CD4-positive, CD25-positive, alpha-beta regulatory T cell (primary cell): ENCODE results near the gene CREBBP. TPM values are rescaled to one million over a fixed set of nuclear protein-coding genes. Genes with fewer than 3 reads are reported as not detected.

Experiments used
- ATAC-seq, 2 donors: fragments of 150-1000 bp; cut with Tn5 transposase; one replicate each; pipeline ENCODE4 v1.10.0; 2021; ENCODE audit warnings: low read depth in 2 of 2, moderate number of reproducible peaks in 2 of 2, moderate library complexity in 1 of 2
- DNase-seq, 3 donors: peaks; one replicate each; pipeline versions ENCODE4 v3.0.0 to v3.0.0-alpha.2; 2012 to 2022; ENCODE audit warnings: mixed read lengths in 1 of 3
- H3K27ac ChIP-seq: one replicate; pipeline ENCODE4 v1.7.0; 2013; ENCODE audit warnings: mild to moderate bottlenecking, low read length; ENCODE audit not compliant: insufficient read depth, poor library complexity, severe bottlenecking
- H3K27me3 ChIP-seq: one replicate; pipeline ENCODE4 v1.7.0; 2013; ENCODE audit warnings: low read length; ENCODE audit not compliant: control insufficient read depth, insufficient read depth
- H3K36me3 ChIP-seq: one replicate; pipeline ENCODE4 v1.7.0; 2013; ENCODE audit warnings: mild to moderate bottlenecking, low read length, moderate library complexity; ENCODE audit not compliant: control insufficient read depth, insufficient read depth
- H3K4me1 ChIP-seq: 2 replicates; pipeline ENCODE4 v1.7.0; 2013; ENCODE audit warnings: mild to moderate bottlenecking, low read length; ENCODE audit not compliant: insufficient read depth, control insufficient read depth, poor library complexity, severe bottlenecking
- H3K4me3 ChIP-seq: one replicate; pipeline ENCODE4 v1.7.0; 2013; ENCODE audit warnings: low read depth, mild to moderate bottlenecking, low read length, moderate library complexity
- H3K9me3 ChIP-seq, 2 experiments: 1 replicate in 1 of 2; 2 replicates in 1 of 2; pipeline ENCODE4 v1.7.0; 2013; ENCODE audit warnings: low read length in 2 of 2, mild to moderate bottlenecking in 1 of 2, moderate library complexity in 1 of 2; ENCODE audit not compliant: control insufficient read depth in 2 of 2
- H3K27ac Mint-ChIP-seq, 3 donors: one replicate each; pipeline ENCODE4 v1.8.0; 2020 to 2022; ENCODE audit warnings: mild to moderate bottlenecking in 3 of 3, mixed read lengths in 3 of 3, moderate library complexity in 2 of 3
- H3K27me3 Mint-ChIP-seq: one replicate; pipeline ENCODE4 v1.8.0; 2022; ENCODE audit warnings: mild to moderate bottlenecking, mixed read lengths
- H3K36me3 Mint-ChIP-seq: one replicate; pipeline ENCODE4 v1.8.0; 2020; ENCODE audit warnings: mixed read lengths
- H3K4me1 Mint-ChIP-seq, 4 donors: one replicate each; pipeline ENCODE4 v1.8.0; 2020 to 2022; ENCODE audit warnings: mixed read lengths in 4 of 4, mild to moderate bottlenecking in 1 of 4
- H3K4me3 Mint-ChIP-seq, 4 donors: one replicate each; pipeline ENCODE4 v1.8.0; 2020 to 2022; ENCODE audit warnings: mild to moderate bottlenecking in 4 of 4, mixed read lengths in 4 of 4, moderate library complexity in 3 of 4
- H3K9me3 Mint-ChIP-seq, 7 donors: one replicate each; pipeline ENCODE4 v1.8.0; 2020 to 2022; ENCODE audit warnings: mixed read lengths in 7 of 7, mild to moderate bottlenecking in 3 of 7, moderate library complexity in 2 of 7
- polyA plus RNA-seq, 4 donors: library from polyadenylated mRNA; unstranded; fragments of 300-500 nt; fragmentation: Illumina TruSeq; gene quantifications; one replicate each; pipeline ENCODE4 v1.2.3, GENCODE V29; 2021
- total RNA-seq: library from RNA; stranded (reverse); gene quantifications from one replicate; pipeline ENCODE4 v1.2.3, GENCODE V29; 2022

Gene CREBBP
- total and polyA plus RNA-seq, 5 donors from 2014 or later, result 3.3 to 192 (median 4.1) TPM

GRCh38 chr16:3819746-3820724, 60.5 kb downstream of the CREBBP start:
- peak overlapping the region in 2 of 3 donors; percentile 20 to 33 for H3K27ac Mint-ChIP-seq
- DNase-seq, result no peak
- H3K27ac ChIP-seq, result no peak overlapping the region
- no peaks in the 10 kb centered on the region for H3K27me3 Mint-ChIP-seq
- H3K36me3 ChIP-seq, result peaks cover 2% of the 10 kb centered on the region
- peaks cover 14% of the 10 kb centered on the region for H3K36me3 Mint-ChIP-seq
- H3K4me3 ChIP-seq, result peak overlapping the region; percentile 14
- peak overlapping the region in 3 of 4 donors; percentile 43 to 76 (median 58) for H3K4me3 Mint-ChIP-seq
- H3K27me3 ChIP-seq, result no peaks in the 10 kb centered on the region
- H3K4me1 ChIP-seq, result peaks cover 78% of the 10 kb centered on the region
- no peaks in the 10 kb centered on the region for H3K9me3 ChIP-seq
- H3K9me3 Mint-ChIP-seq, result no peaks in the 10 kb centered on the region
- no peak for ATAC-seq
- peaks cover 46 to 94% (median 68%) of the 10 kb centered on the region in 4 donors for H3K4me1 Mint-ChIP-seq

DNA sequence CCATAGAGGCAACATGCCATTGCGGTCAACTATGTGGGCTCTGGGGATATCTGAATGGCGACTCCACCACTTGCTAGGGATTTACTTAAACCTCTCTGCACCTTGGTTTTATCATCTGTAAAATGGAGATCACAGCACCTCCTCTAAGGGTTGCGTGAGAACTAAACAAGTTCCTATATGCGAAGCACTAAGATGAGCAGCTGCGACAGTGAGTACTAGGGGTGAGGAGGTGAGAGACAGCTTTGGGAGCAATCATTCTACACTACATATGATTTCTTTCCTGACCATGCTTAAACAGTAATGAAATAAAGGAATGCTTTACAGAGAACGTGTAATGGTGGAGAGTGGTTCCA, 61.4 kb downstream of the CREBBP start:
- no peaks in the 10 kb centered on the region for H3K9me3 ChIP-seq
- H3K9me3 Mint-ChIP-seq, result no peaks in the 10 kb centered on the region
- H3K27me3 ChIP-seq, result no peaks in the 10 kb centered on the region
- peaks cover 37 to 94% (median 63%) of the 10 kb centered on the region in 4 donors for H3K4me1 Mint-ChIP-seq
- peak overlapping the region; percentile 14 for H3K4me3 ChIP-seq
- H3K27me3 Mint-ChIP-seq, result no peaks in the 10 kb centered on the region
- H3K27ac ChIP-seq, result no peak overlapping the region
- DNase-seq (no peak), ATAC-seq (no peak)
- H3K36me3 Mint-ChIP-seq, result peaks cover 14% of the 10 kb centered on the region
- H3K4me3 Mint-ChIP-seq, result peak overlapping the region in 2 of 4 donors; percentile 8 to 41
- peaks cover 2% of the 10 kb centered on the region for H3K36me3 ChIP-seq
- peaks cover 70% of the 10 kb centered on the region for H3K4me1 ChIP-seq
- no peak overlapping the region for H3K27ac Mint-ChIP-seq

- peaks cover 4% of the 10 kb centered on the region for H3K36me3 ChIP-seq
- Mint-ChIP-seq H3K4me3 (peak overlapping the region in 2 of 4 donors; percentile 34 to 57), H3K9me3 (no peaks in the 10 kb centered on the region), H3K36me3 (peaks cover 3% of the 10 kb centered on the region), H3K4me1 (peaks cover 38 to 89% (median 54%) of the 10 kb centered on the region in 4 donors), H3K27me3 (no peaks in the 10 kb centered on the region), H3K27ac (peak overlapping the region in 2 of 3 donors; percentile 33 to 50)
- no peaks in the 10 kb centered on the region for H3K27me3 ChIP-seq
- no peak for DNase-seq
- no peak overlapping the region for H3K27ac ChIP-seq
- no peaks in the 10 kb centered on the region for H3K9me3 ChIP-seq
- peaks cover 48% of the 10 kb centered on the region for H3K4me1 ChIP-seq
- no peak for ATAC-seq
- no peak overlapping the region for H3K4me3 ChIP-seq
Observed at GRCh38 chr16:3816326-3816725, 64.2 kb downstream of the CREBBP start.

DNA sequence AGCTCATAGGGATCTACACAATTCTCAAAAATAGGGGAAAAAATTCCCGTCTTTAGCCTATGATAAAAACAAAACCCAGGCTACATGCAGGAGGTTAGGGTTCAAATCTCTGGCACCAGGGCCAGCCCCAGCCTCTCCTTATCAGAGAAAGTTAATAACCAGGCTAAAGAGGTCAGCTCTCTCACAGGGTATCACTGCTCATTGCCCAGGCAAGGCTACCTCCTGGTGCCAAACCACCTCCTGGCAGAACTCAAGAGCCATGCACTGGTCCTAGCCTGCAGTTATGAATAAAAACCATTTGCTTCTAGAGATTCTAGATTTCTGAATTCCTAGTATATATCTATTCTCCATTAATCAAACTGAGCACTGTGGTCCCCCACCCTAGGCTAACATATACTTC, 65.8 kb downstream of the CREBBP start:
- peaks cover 30 to 89% (median 62%) of the 10 kb centered on the region in 4 donors for H3K4me1 Mint-ChIP-seq
- no peak overlapping the region for H3K27ac Mint-ChIP-seq
- Histone ChIP-seq H3K36me3 (peaks cover 13% of the 10 kb centered on the region), H3K4me1 (peaks cover 40% of the 10 kb centered on the region), H3K9me3 (no peaks in the 10 kb centered on the region), H3K27me3 (no peaks in the 10 kb centered on the region), H3K27ac (no peak overlapping the region), H3K4me3 (no peak overlapping the region)
- no peak overlapping the region for H3K4me3 Mint-ChIP-seq
- H3K27me3 Mint-ChIP-seq, result no peaks in the 10 kb centered on the region
- H3K9me3 Mint-ChIP-seq, result no peaks in the 10 kb centered on the region
- ATAC-seq (no peak), DNase-seq (no peak)
- H3K36me3 Mint-ChIP-seq, result peaks cover 14% of the 10 kb centered on the region

DNA sequence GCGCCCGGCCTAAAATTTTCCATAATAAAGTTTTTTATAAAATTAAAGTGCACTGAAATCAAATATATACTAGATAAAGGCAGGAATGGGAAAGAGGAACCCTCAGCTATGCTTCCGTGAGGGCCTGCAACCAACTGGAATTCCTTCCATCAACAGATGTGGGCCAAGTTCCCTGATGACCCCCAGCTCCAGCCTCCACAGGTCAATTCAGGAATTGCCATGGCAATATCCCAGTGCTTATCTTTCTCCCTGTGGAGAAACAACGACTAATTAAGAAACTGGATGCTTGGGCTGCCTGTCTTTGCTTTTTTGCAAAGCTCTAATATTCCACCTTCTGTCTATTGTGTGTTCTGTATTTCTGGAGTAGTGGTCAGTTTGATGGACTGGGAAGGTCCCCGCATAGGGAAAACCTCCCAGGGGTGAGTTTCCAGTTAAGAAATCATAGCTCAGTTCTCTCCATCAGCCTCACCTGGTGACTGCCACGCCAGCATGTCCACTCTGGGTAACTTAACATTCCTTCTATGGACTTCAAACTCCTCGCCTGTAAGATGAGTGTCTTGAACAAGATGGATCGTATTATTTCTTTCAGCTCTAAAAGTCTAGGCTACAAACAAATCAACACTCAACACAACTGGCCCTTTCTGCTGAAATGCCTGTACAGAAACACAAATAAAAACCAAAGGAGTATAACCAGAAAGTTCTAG, 67.9 kb downstream of the CREBBP start:
- no peak for DNase-seq
- H3K27ac ChIP-seq, result no peak overlapping the region
- Mint-ChIP-seq H3K4me1 (peaks cover 27 to 90% (median 66%) of the 10 kb centered on the region in 4 donors), H3K27ac (peak overlapping the region in 1 of 3 donors; percentile 38), H3K9me3 (no peaks in the 10 kb centered on the region), H3K4me3 (peak overlapping the region in 1 of 4 donors; percentile 2), H3K27me3 (no peaks in the 10 kb centered on the region), H3K36me3 (peaks cover 17% of the 10 kb centered on the region)
- H3K9me3 ChIP-seq, result no peaks in the 10 kb centered on the region
- peaks cover 26% of the 10 kb centered on the region for H3K36me3 ChIP-seq
- H3K4me1 ChIP-seq, result peaks cover 42% of the 10 kb centered on the region
- no peaks in the 10 kb centered on the region for H3K27me3 ChIP-seq
- no peak overlapping the region for H3K4me3 ChIP-seq
- ATAC-seq, result no peak

GRCh38 chr16:3810818-3811217, 69.7 kb downstream of the CREBBP start:
- Mint-ChIP-seq H3K27me3 (no peaks in the 10 kb centered on the region), H3K9me3 (no peaks in the 10 kb centered on the region), H3K27ac (peak overlapping the region in 2 of 3 donors; percentile 60 to 91), H3K4me3 (peak overlapping the region in 1 of 4 donors; percentile 21), H3K4me1 (peaks cover 27 to 90% (median 68%) of the 10 kb centered on the region in 4 donors), H3K36me3 (peaks cover 33% of the 10 kb centered on the region)
- peaks cover 35% of the 10 kb centered on the region for H3K36me3 ChIP-seq
- no peak overlapping the region for H3K4me3 ChIP-seq
- H3K9me3 ChIP-seq, result no peaks in the 10 kb centered on the region
- H3K4me1 ChIP-seq, result peaks cover 39% of the 10 kb centered on the region
- H3K27me3 ChIP-seq, result no peaks in the 10 kb centered on the region
- H3K27ac ChIP-seq, result no peak overlapping the region
- no peak for ATAC-seq
- DNase-seq, result no peak

DNA sequence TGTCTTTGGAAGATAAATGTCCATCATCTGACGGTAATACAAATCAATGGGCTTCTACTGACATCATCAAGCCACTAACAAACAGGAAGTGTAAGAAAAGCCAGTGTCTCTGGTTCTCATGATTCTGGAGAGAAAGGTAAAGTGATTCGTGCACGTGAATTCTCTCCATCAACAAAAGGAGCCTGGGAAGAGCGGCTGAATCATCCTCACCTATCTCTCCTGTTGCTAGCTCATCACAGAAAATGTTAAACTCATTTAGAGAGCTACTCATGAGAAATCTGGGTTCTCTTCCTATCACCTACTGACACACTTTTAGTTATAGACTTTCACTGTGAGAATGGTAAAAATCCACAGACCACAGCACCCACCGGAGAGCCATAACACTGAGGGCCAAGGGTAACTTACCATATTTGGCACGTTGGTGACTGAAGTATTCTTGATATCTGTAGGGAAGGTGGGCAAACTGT, 70.3 kb downstream of the CREBBP start:
- DNase-seq, result no peak
- H3K27me3 Mint-ChIP-seq, result no peaks in the 10 kb centered on the region
- H3K9me3 Mint-ChIP-seq, result no peaks in the 10 kb centered on the region
- Histone ChIP-seq H3K36me3 (peaks cover 35% of the 10 kb centered on the region), H3K4me1 (peaks cover 39% of the 10 kb centered on the region), H3K27me3 (no peaks in the 10 kb centered on the region), H3K4me3 (no peak overlapping the region), H3K9me3 (no peaks in the 10 kb centered on the region), H3K27ac (no peak overlapping the region)
- H3K27ac Mint-ChIP-seq, result peak overlapping the region in 2 of 3 donors; percentile 60 to 91
- H3K4me3 Mint-ChIP-seq, result peak overlapping the region in 1 of 4 donors; percentile 13
- peaks cover 28 to 95% (median 72%) of the 10 kb centered on the region in 4 donors for H3K4me1 Mint-ChIP-seq
- no peak for ATAC-seq
- peaks cover 33% of the 10 kb centered on the region for H3K36me3 Mint-ChIP-seq
